GM13976 (cell line): ENCODE data around the gene TEAD3.

ENCODE experiments used
- DNase-seq: peaks from one replicate; pipeline ENCODE4 v3.0.0; 2012; ENCODE audit warnings: low spot score
- CTCF ChIP-seq: IDR thresholded peaks from 2 replicates; pipeline ENCODE4 v1.5.1; 2012; ENCODE audit warnings: borderline replicate concordance, mild to moderate bottlenecking; ENCODE audit not compliant: insufficient read depth; ENCODE audit errors: extremely low read depth, missing control alignments, control extremely low read depth
- in situ Hi-C: fragments of 300-500 bp; cut with MboI; formaldehyde crosslinking; loops from one replicate; pipeline ENCODE4 v1.12.0; 2022; ENCODE audit warnings: low sequenced_read_pairs, mixed read lengths, inconsistent platforms; ENCODE audit not compliant: unreplicated experiment

The TEAD3 gene

GRCh38 chr6:35534407-35535170 is 37.7 kb upstream of the TEAD3 start:
- in situ Hi-C loops = no loop called here
- DNase-seq = no peak
- TF ChIP-seq CTCF = no peak

DNA sequence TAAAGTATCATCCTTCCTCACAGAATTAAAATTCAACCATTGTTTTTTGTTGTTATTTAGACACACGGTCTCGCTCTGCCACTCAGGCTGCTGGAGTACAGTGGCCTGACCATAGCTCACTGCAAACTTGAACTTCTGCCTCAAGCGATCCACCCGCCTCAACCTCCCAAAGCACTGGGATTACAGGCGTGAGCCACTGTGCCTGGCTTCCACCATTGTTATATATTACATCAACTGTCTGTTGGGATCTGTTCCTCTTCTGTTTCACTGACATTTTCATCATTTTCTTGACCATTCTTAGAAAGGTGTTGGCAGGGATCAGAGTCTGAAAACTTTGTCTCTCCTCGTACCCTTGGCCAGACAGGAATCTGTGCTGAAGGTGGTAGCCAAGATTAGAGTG is 37.1 kb upstream of the TEAD3 start:
- DNase-seq = no peak
- in situ Hi-C loops = no loop called here

GRCh38 chr6:35532126-35532525 is 35.2 kb upstream of the TEAD3 start:
- TF ChIP-seq CTCF = no peak
- DNase-seq = no peak
- in situ Hi-C loops = no loop called here

More for the DNA sequence above, 37.1 kb upstream of the TEAD3 start:
- TF ChIP-seq CTCF = no peak

DNA sequence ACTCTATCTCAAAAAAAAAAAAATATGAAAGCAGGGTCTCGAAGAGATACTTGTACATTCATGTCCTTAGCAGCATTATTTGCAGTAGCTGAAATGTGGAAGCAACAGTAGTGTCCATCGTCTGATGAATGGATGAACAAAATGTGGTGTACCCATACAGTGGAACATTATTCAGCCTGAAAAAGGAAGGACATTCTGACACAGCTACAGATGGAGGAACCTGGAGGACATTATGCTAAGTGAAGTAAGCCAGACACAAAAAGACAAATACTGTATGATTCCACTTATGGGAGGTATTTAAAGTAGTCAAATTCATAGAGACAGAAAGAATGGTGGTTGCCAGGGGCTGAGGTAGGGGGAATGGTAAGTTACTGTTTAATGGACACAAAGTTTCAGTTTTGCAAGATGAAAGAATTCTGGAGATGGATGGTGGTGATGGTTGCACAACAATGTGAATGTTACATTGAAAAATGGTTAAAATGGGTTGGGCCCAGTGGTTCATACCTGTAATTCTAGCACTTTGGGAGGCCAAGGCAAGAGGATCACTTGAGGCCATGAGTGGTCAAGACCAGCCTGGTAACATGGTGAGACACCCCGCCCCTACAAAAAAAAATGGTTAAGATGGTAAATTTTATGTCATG is 27.6 kb upstream of the TEAD3 start:
- DNase-seq = no peak
- in situ Hi-C loops = no loop called here
- no peak for TF ChIP-seq CTCF

- peak; percentile 89 for DNase-seq
- TF ChIP-seq CTCF = peak; percentile 85
- in situ Hi-C loops = no loop called here
Measured at GRCh38 chr6:35522660-35523658, 26.1 kb upstream of the TEAD3 start.

DNA sequence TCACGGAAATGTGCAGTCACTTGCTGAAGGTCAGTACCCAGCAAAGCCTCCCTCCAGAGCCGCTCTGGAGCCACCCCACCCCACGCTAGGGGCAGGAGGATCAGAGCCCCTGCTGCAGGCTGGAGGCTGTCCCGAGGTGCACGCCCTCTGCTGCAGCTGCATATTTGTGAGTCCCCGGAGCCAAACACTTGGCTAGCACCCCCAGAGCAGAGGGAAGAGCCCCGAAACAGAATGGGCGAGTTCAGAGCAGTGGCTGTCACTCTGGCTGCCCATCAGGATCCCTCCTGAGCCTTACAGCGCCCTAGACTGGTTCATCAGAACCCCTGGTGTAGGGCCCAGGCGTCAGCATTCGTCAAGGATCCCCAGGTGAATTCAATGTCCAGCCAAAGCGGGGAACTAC is 25.3 kb upstream of the TEAD3 start:
- no peak for DNase-seq
- no peak for TF ChIP-seq CTCF
- in situ Hi-C loops = no loop called here
